PC-3 (cell line): ENCODE data around the gene KIAA0513.

Experiments
- CTCF ChIP-seq: fragments of 300-600 bp; sonication (generic); conservative IDR thresholded peaks from 2 replicates; pipeline ENCODE4 v1.5.1; 2017; ENCODE audit warnings: antibody characterized with exemption, low read depth, mild to moderate bottlenecking, low read length
- EZH2 ChIP-seq: fragments of 300-600 bp; sonication (generic); IDR thresholded peaks from one replicate; pipeline ENCODE4 v1.6.1; 2017; ENCODE audit warnings: antibody characterized with exemption, mild to moderate bottlenecking, low read length; ENCODE audit not compliant: unreplicated experiment
- EZH2phosphoT487 ChIP-seq: fragments of 300-600 bp; sonication (generic); IDR thresholded peaks from 2 replicates; pipeline ENCODE4 v1.6.1; 2018; ENCODE audit warnings: mild to moderate bottlenecking, antibody characterized with exemption, low read length, borderline replicate concordance

GRCh38 chr16:85092851-85093250 is 65.3 kb downstream of the KIAA0513 start:
- no peak for TF ChIP-seq EZH2
- TF ChIP-seq CTCF: no peak
- TF ChIP-seq EZH2phosphoT487: no peak
